Kidney (tissue), 14 donors: Measurements from ENCODE around the gene OXLD1. TPM values are rescaled to one million over a fixed set of nuclear protein-coding genes. Genes with fewer than 3 reads are reported as not detected.

Source experiments
- DNase-seq, 5 donors: peaks; one replicate each; pipeline ENCODE4 v3.0.0-alpha.2; 2013 to 2020
- FAIRE-seq: peaks from 2 replicates; lab custom pipeline; 2012; peaks lifted over from hg19 to GRCh38; lab: Jason Lieb, UNC
- H3K27ac ChIP-seq, 2 donors: one replicate each; pipeline ENCODE4 v1.7.0; 2013; ENCODE audit warnings: low read depth in 2 of 2, low read length in 2 of 2, inconsistent platforms in 1 of 2
- H3K27me3 ChIP-seq: one replicate; pipeline ENCODE4 v1.7.1; 2013; ENCODE audit warnings: low read length, inconsistent platforms; ENCODE audit not compliant: control insufficient read depth, insufficient read depth
- H3K36me3 ChIP-seq, 3 donors: one replicate each; pipeline versions ENCODE4 v1.7.0 to v1.7.1; 2013; ENCODE audit warnings: low read length in 3 of 3, control low read depth in 1 of 3, inconsistent platforms in 1 of 3; ENCODE audit not compliant: insufficient read depth in 3 of 3, control insufficient read depth in 2 of 3
- H3K4me1 ChIP-seq, 3 donors: one replicate each; pipeline versions ENCODE4 v1.7.0 to v1.7.1; 2013; ENCODE audit warnings: low read length in 3 of 3, inconsistent platforms in 1 of 3, low read depth in 1 of 3; ENCODE audit not compliant: control insufficient read depth in 2 of 3, insufficient read depth in 2 of 3
- H3K4me3 ChIP-seq, 3 donors: one replicate each; pipeline versions ENCODE4 v1.7.0 to v1.8.1; 2013; ENCODE audit warnings: low read length in 3 of 3, control low read depth in 1 of 3, inconsistent platforms in 1 of 3
- H3K9ac ChIP-seq, 3 donors: one replicate each; pipeline versions ENCODE4 v1.7.0 to v1.7.1; 2013; ENCODE audit warnings: low read length in 3 of 3, control low read depth in 1 of 3, inconsistent platforms in 1 of 3
- H3K9me3 ChIP-seq, 3 donors: one replicate each; pipeline versions ENCODE4 v1.7.0 to v1.7.1; 2013; ENCODE audit warnings: low read length in 3 of 3, control low read depth in 1 of 3, inconsistent platforms in 1 of 3; ENCODE audit not compliant: control insufficient read depth in 2 of 3, insufficient read depth in 1 of 3
- intact Hi-C: fragments of 100-400 bp; cut with DNase I; formaldehyde crosslinking; loops from one replicate; pipeline ENCODE4 v1.11.1; 2022
- microRNA-seq: library from miRNA; unstranded; fragments of <30 nt; microRNA quantifications from one replicate; pipeline ENCODE4 v1.2.0, GENCODE V29; 2020
- polyA plus RNA-seq: library from polyadenylated mRNA; stranded (reverse); fragments of 350-450 nt; fragmentation: Illumina TruSeq; extraction: RNeasy Lipid Tissue Mini Kit (QIAGEN cat#74804); gene quantifications from one replicate; pipeline ENCODE4 v1.2.3, GENCODE V29; 2014; ENCODE audit warnings: low read depth, low replicate concordance; ENCODE audit not compliant: insufficient read depth
- total RNA-seq: library from RNA; stranded (reverse); fragmentation: NEBNext Ultra II Directional; extraction: Animal tissue kit (Norgen Biotek cat#: 25700); gene quantifications from one replicate; pipeline ENCODE4 v1.2.1, GENCODE V29; 2021
- TF ChIP-seq, protein P1 (sequence below): IDR thresholded peaks from 3 replicates; pipeline ENCODE4 v1.5.1; 2012; ENCODE audit warnings: mild to moderate bottlenecking, moderate library complexity, borderline replicate concordance; ENCODE audit not compliant: insufficient read depth; ENCODE audit errors: extremely low read depth
- donor health status: control.
- donor health status: control.
- donor health status: control.
- donor health status: control.
- donor health status: control.
- donor health status: DM: yes; HTN: yes; CAD: no.
- donor health status: Normal renal cell carcinoma (clear cell type).

Gene OXLD1
- total and polyA plus RNA-seq, 2 donors from 2014 or later = 28.2 to 51.9 TPM

DNA sequence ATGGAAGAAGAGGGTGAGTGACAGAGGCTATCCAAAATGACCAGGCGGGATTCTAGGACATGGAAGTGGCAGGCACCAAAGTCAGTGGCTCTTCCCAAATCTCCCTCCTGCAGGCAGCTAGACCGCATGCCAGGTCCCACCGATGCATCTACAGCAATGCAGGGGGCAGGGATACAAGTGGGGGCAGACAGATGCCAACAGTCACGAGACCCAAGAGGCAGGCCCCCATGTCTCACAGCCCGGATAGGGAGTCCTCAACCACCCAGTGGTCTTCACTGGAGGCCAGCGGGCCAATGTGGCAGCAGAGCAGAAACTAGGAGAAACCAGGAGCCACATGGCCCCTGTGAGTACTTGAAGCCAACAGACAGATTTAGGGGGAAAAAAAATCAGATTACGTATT is 49.5 kb downstream of the OXLD1 start:
- peak in 1 of 5 donors; percentile 46 for DNase-seq
- no peak overlapping the region for H3K27ac ChIP-seq
- no peak overlapping the region for H3K4me3 ChIP-seq
- no peak overlapping the region for H3K9ac ChIP-seq
- intact Hi-C loops = no loop called here
- FAIRE-seq = no peak
- H3K4me1 ChIP-seq = peaks cover 0 to 16% (median 8%) of the 10 kb centered on the region in 3 donors
- H3K27me3 ChIP-seq = no peaks in the 10 kb centered on the region
- TF ChIP-seq, protein P1, sequence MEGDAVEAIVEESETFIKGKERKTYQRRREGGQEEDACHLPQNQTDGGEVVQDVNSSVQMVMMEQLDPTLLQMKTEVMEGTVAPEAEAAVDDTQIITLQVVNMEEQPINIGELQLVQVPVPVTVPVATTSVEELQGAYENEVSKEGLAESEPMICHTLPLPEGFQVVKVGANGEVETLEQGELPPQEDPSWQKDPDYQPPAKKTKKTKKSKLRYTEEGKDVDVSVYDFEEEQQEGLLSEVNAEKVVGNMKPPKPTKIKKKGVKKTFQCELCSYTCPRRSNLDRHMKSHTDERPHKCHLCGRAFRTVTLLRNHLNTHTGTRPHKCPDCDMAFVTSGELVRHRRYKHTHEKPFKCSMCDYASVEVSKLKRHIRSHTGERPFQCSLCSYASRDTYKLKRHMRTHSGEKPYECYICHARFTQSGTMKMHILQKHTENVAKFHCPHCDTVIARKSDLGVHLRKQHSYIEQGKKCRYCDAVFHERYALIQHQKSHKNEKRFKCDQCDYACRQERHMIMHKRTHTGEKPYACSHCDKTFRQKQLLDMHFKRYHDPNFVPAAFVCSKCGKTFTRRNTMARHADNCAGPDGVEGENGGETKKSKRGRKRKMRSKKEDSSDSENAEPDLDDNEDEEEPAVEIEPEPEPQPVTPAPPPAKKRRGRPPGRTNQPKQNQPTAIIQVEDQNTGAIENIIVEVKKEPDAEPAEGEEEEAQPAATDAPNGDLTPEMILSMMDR = no peak
- no peaks in the 10 kb centered on the region for H3K9me3 ChIP-seq
- peaks cover 4 to 46% (median 19%) of the 10 kb centered on the region in 3 donors for H3K36me3 ChIP-seq

DNA sequence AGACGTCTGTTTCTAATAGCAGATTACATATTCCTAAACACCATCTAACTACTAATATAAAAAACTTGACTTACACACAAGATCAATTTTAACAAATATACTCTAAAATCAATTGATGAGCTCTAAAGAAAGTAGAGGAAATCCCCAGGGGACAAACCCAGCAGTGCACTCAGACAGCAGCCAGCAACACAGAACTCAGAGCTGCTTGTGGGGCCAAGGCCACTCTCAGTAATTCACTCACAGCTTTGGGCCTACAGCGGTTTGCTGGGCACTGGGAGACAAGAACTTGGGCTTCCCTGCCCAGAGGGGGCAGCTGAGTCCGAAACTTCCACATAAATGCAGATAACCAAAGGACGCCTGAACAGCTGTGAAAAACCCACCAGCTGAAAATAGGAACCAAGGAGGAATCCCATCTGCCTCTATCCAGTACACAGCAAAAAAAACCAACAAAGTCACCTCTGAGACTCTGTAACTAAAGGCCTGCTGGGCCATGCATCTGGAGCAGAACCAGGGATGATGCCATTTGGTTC is 50.9 kb downstream of the OXLD1 start:
- no peak overlapping the region for H3K27ac ChIP-seq
- no peak for FAIRE-seq

More for the DNA sequence above, 50.9 kb downstream of the OXLD1 start:
- TF ChIP-seq, protein P1 = no peak
- intact Hi-C loops = no loop called here
- Histone ChIP-seq H3K9ac (no peak overlapping the region), H3K36me3 (peaks cover 0 to 33% (median 13%) of the 10 kb centered on the region in 3 donors), H3K4me1 (peaks cover 0 to 6% (median 2%) of the 10 kb centered on the region in 3 donors), H3K9me3 (no peaks in the 10 kb centered on the region), H3K4me3 (no peak overlapping the region), H3K27me3 (no peaks in the 10 kb centered on the region)
- DNase-seq = peak in 1 of 5 donors; percentile 19

Small RNA genes lying within 50 kb of the gene (microRNA-seq; reads per million reads assigned to microRNA genes)
- gene MIR6786 = not detected

Other genes starting within 250 kb of the OXLD1 start
- 2,632 TPM for gene ACTG1, start 153.8 kb downstream of the OXLD1 start, total RNA-seq
- gene ACTG1, start 153.8 kb downstream of the OXLD1 start, polyA plus RNA-seq = 1,350 TPM
- gene FSCN2, start 138.2 kb downstream of the OXLD1 start, total RNA-seq = 3.8 TPM
- gene FSCN2, start 138.2 kb downstream of the OXLD1 start, polyA plus RNA-seq = 0.26 TPM
- gene FAAP100, start 114.3 kb downstream of the OXLD1 start, total RNA-seq = 28.6 TPM
- gene FAAP100, start 114.3 kb downstream of the OXLD1 start, polyA plus RNA-seq = 13.2 TPM
- 86.4 TPM for gene NPLOC4, start 29.5 kb downstream of the OXLD1 start, total RNA-seq
- 41.5 TPM for gene NPLOC4, start 29.5 kb downstream of the OXLD1 start, polyA plus RNA-seq
- 2.1 TPM for gene TSPAN10, start 29.4 kb downstream of the OXLD1 start, total RNA-seq
- gene TSPAN10, start 29.4 kb downstream of the OXLD1 start, polyA plus RNA-seq = 1.9 TPM
- 3.2 TPM for gene PDE6G, start 10.1 kb downstream of the OXLD1 start, total RNA-seq
- 5.4 TPM for gene PDE6G, start 10.1 kb downstream of the OXLD1 start, polyA plus RNA-seq
- gene CCDC137, start 132 bp upstream of the OXLD1 start, total RNA-seq = 18.8 TPM
- gene CCDC137, start 132 bp upstream of the OXLD1 start, polyA plus RNA-seq = 14.7 TPM
- 34.7 TPM for gene ARL16, start 17.2 kb upstream of the OXLD1 start, total RNA-seq
- gene ARL16, start 17.2 kb upstream of the OXLD1 start, polyA plus RNA-seq = 76.1 TPM
- 95.3 TPM for gene HGS, start 17.4 kb upstream of the OXLD1 start, total RNA-seq
- gene HGS, start 17.4 kb upstream of the OXLD1 start, polyA plus RNA-seq = 85.5 TPM
- gene MRPL12, start 36.8 kb upstream of the OXLD1 start, total RNA-seq = 52.4 TPM
- gene MRPL12, start 36.8 kb upstream of the OXLD1 start, polyA plus RNA-seq = 251 TPM
- gene SLC25A10, start 45.7 kb upstream of the OXLD1 start, total RNA-seq = 19.9 TPM
- gene SLC25A10, start 45.7 kb upstream of the OXLD1 start, polyA plus RNA-seq = 94.5 TPM
- gene GCGR, start 137.5 kb upstream of the OXLD1 start, total RNA-seq = 9.3 TPM
- 37.2 TPM for gene GCGR, start 137.5 kb upstream of the OXLD1 start, polyA plus RNA-seq
- gene MCRIP1, start 166.7 kb upstream of the OXLD1 start, total RNA-seq = 88.3 TPM
- 151 TPM for gene MCRIP1, start 166.7 kb upstream of the OXLD1 start, polyA plus RNA-seq
- not detected for gene PPP1R27, start 168.4 kb upstream of the OXLD1 start, total RNA-seq
- not detected for gene PPP1R27, start 168.4 kb upstream of the OXLD1 start, polyA plus RNA-seq
- 482 TPM for gene P4HB, start 193.9 kb upstream of the OXLD1 start, total RNA-seq
- gene P4HB, start 193.9 kb upstream of the OXLD1 start, polyA plus RNA-seq = 411 TPM
- gene ARHGDIA, start 204.7 kb upstream of the OXLD1 start, total RNA-seq = 453 TPM
- gene ARHGDIA, start 204.7 kb upstream of the OXLD1 start, polyA plus RNA-seq = 424 TPM
- 59.3 TPM for gene ALYREF, start 225.0 kb upstream of the OXLD1 start, total RNA-seq
- 45.3 TPM for gene ALYREF, start 225.0 kb upstream of the OXLD1 start, polyA plus RNA-seq
- 88.6 TPM for gene ANAPC11, start 225.1 kb upstream of the OXLD1 start, total RNA-seq
- gene ANAPC11, start 225.1 kb upstream of the OXLD1 start, polyA plus RNA-seq = 220 TPM
- 0.66 TPM for gene NPB, start 235.6 kb upstream of the OXLD1 start, total RNA-seq
- 1.4 TPM for gene NPB, start 235.6 kb upstream of the OXLD1 start, polyA plus RNA-seq
- gene PCYT2, start 244.8 kb upstream of the OXLD1 start, total RNA-seq = 28.4 TPM
- gene PCYT2, start 244.8 kb upstream of the OXLD1 start, polyA plus RNA-seq = 104 TPM